PFSK-1 (cell line): ENCODE results near the gene XYLT1.

Experiments
- POLR2AphosphoS5 ChIP-seq: IDR thresholded peaks from 2 replicates; pipeline ENCODE4 v1.6.1; 2012; ENCODE audit warnings: low read depth, mild to moderate bottlenecking, control low read depth, low read length, moderate library complexity
- SIN3A ChIP-seq: IDR thresholded peaks from 2 replicates; pipeline ENCODE4 v1.6.1; 2012; ENCODE audit warnings: mild to moderate bottlenecking, low read length, moderate library complexity, borderline replicate concordance; ENCODE audit not compliant: insufficient read depth
- TAF1 ChIP-seq: IDR thresholded peaks from 2 replicates; pipeline ENCODE4 v1.6.1; 2012; ENCODE audit warnings: low read length, control low read depth, borderline replicate concordance; ENCODE audit not compliant: insufficient read depth

DNA sequence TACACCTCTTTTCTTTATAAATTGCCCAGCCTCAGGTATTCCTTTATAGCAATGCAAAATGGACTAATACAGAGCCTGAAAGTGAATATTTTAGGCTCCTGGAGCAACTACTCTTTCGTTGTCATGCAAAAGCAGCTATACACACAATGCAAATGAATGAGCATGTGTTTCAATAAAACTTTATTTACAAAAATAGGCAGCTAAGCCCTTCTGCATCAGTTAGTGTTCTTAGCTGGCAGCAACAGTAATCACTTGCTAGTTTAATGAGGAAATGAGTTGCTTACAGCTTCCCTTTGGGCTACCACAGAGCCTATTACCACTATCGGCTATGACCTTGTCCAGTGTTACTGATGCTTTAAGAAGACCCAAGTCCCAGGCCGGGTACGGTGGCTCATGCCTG is 402.9 kb downstream of the XYLT1 start:
- no peak for TF ChIP-seq POLR2AphosphoS5
- TF ChIP-seq SIN3A, result no peak
- no peak for TF ChIP-seq TAF1
